GM12892 (cell line): ENCODE measurements around the gene OGDH.

ENCODE experiments used
- POLR2A ChIP-seq: IDR thresholded peaks from 2 replicates; pipeline ENCODE4 v1.6.1; 2011; ENCODE audit warnings: low read depth, low read length, control low read depth
- TAF1 ChIP-seq: IDR thresholded peaks from 2 replicates; pipeline ENCODE4 v1.6.1; 2011; ENCODE audit warnings: low read depth, mild to moderate bottlenecking, control low read depth, low read length, borderline replicate concordance

DNA sequence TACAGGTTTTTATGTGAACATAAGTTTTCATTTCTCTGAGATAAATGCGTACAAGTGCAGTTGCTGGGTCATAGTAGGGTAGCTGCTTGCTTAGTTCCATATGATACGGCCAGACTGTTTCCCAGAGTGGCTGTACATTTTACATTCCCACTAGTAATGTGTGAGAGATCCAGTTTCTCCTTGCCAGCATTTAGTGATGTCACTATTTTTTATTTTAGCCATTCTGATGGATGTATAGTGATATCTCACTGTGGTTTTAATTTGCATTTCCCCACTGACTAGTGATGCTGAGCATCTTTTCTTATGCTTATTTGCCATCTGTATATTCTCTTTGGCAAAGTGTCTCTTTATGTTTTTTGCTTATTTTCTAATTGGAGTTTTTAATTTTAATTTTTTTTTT is 146.4 kb downstream of the OGDH start:
- TF ChIP-seq POLR2A (no peak), TAF1 (no peak)
